Natural killer cell (primary cell): ENCODE measurements around the gene TBC1D22A. TPM values are rescaled to one million over a fixed set of nuclear protein-coding genes. Genes with fewer than 3 reads are reported as not detected.
A peak's percentile ranks its signal among the peaks of the same experiment; 100 is the strongest.

ENCODE experiments used
- ATAC-seq, 3 donors: fragments of 150-1000 bp in 2 of 3; fragments of 200-7000 bp in 1 of 3; cut with Tn5 transposase; 1 replicate in 1 of 3; 2 replicates in 2 of 3; pipeline ENCODE4 v1.10.0; 2021; ENCODE audit warnings: mild to moderate bottlenecking in 2 of 3, moderate library complexity in 2 of 3
- DNase-seq, 2 donors: peaks; one replicate each; pipeline versions ENCODE4 v3.0.0 to v3.0.0-alpha.2; 2013 to 2021; ENCODE audit warnings: mixed read lengths in 1 of 2
- H3K27ac ChIP-seq: one replicate; pipeline ENCODE4 v1.5.1; 2013; ENCODE audit warnings: mild to moderate bottlenecking, low read length
- H3K27me3 ChIP-seq: one replicate; pipeline ENCODE4 v1.6.1; 2013; ENCODE audit warnings: low read length; ENCODE audit not compliant: control insufficient read depth, insufficient read depth
- H3K36me3 ChIP-seq: one replicate; pipeline ENCODE4 v1.6.1; 2013; ENCODE audit warnings: low read length; ENCODE audit not compliant: control insufficient read depth, insufficient read depth
- H3K4me1 ChIP-seq: one replicate; pipeline ENCODE4 v1.6.1; 2013; ENCODE audit warnings: low read length; ENCODE audit not compliant: control insufficient read depth, insufficient read depth
- H3K4me3 ChIP-seq: one replicate; pipeline ENCODE4 v1.5.1; 2013; ENCODE audit warnings: low read length
- H3K9me3 ChIP-seq: one replicate; pipeline ENCODE4 v1.6.1; 2013; ENCODE audit warnings: low read length; ENCODE audit not compliant: control insufficient read depth, insufficient read depth
- H3K27ac Mint-ChIP-seq, 2 donors: one replicate each; pipeline ENCODE4 v1.8.0; 2022; ENCODE audit warnings: mild to moderate bottlenecking in 2 of 2, mixed read lengths in 2 of 2, moderate library complexity in 1 of 2
- H3K27me3 Mint-ChIP-seq, 2 donors: one replicate each; pipeline ENCODE4 v1.8.0; 2022; ENCODE audit warnings: low read depth in 2 of 2, mixed read lengths in 2 of 2
- H3K36me3 Mint-ChIP-seq: one replicate; pipeline ENCODE4 v1.8.0; 2022; ENCODE audit warnings: mixed read lengths
- H3K4me1 Mint-ChIP-seq, 2 donors: one replicate each; pipeline ENCODE4 v1.8.0; 2022; ENCODE audit warnings: mixed read lengths in 2 of 2
- H3K4me3 Mint-ChIP-seq: one replicate; pipeline ENCODE4 v1.8.0; 2022; ENCODE audit warnings: mild to moderate bottlenecking, moderate library complexity, mixed read lengths
- H3K9me3 Mint-ChIP-seq, 2 donors: one replicate each; pipeline ENCODE4 v1.8.0; 2022; ENCODE audit warnings: mixed read lengths in 2 of 2
- WGBS: methylation state at CpG from one replicate; pipeline ENCODE4 v1.1.7; 2013; ENCODE audit warnings: missing lambda C conversion rate; ENCODE audit not compliant: insufficient coverage; 5-methylcytosine and 5-hydroxymethylcytosine counted together
- intact Hi-C: fragments of 100-400 bp; cut with micrococcal nuclease; formaldehyde crosslinking; loops from one replicate; pipeline ENCODE4 v1.14.2; 2022
- total RNA-seq, 4 donors: library from RNA; stranded (reverse); fragments of 120-200 nt in 1 of 4; gene quantifications; one replicate each; pipeline versions ENCODE4 v1.2.3 to v1.2.4, GENCODE V29; 2013 to 2022
- TF ChIP-seq, protein P1 (sequence below): fragments of 200-600 bp; IDR thresholded peaks from one replicate; pipeline ENCODE4 v1.8.0; 2022; ENCODE audit warnings: antibody characterized with exemption

TBC1D22A gene
- total RNA-seq, 3 donors from 2014 or later (not counting 1 experiment from before 2014, with no cell fraction given), result 47.4 to 53.7 (median 53.2) TPM

DNA sequence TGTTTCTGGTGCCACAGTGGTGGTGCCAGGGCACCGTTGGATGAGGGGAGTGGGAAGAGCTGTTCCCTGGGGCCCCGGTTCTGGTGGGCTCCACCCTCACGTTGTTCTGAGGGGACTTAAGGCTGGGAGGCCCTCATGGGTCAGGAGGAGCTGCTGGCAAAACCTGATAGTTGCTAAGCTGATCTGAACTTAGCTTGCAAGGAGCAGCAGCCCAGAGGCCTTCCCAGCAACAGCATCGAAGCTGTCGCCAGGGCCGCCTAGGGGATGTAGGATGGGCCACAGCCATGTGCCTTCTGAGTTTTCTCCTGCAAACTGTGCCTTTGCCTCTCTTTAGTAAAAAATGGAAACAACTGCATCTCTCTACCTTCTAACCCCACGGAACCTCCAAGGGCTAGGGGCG lies 240.2 kb downstream of the TBC1D22A start:
- no peak for DNase-seq
- Mint-ChIP-seq H3K4me1 (peaks cover 5 to 11% of the 10 kb centered on the region in 2 donors), H3K9me3 (no peaks in the 10 kb centered on the region), H3K27me3 (no peaks in the 10 kb centered on the region), H3K27ac (no peak overlapping the region), H3K4me3 (no peak overlapping the region), H3K36me3 (no peaks in the 10 kb centered on the region)
- ATAC-seq, result no peak
- intact Hi-C loops, result no loop called here
- Histone ChIP-seq H3K9me3 (no peaks in the 10 kb centered on the region), H3K27me3 (no peaks in the 10 kb centered on the region), H3K27ac (no peak overlapping the region), H3K4me1 (no peaks in the 10 kb centered on the region), H3K36me3 (peaks cover 11% of the 10 kb centered on the region), H3K4me3 (no peak overlapping the region)
- TF ChIP-seq, protein P1, sequence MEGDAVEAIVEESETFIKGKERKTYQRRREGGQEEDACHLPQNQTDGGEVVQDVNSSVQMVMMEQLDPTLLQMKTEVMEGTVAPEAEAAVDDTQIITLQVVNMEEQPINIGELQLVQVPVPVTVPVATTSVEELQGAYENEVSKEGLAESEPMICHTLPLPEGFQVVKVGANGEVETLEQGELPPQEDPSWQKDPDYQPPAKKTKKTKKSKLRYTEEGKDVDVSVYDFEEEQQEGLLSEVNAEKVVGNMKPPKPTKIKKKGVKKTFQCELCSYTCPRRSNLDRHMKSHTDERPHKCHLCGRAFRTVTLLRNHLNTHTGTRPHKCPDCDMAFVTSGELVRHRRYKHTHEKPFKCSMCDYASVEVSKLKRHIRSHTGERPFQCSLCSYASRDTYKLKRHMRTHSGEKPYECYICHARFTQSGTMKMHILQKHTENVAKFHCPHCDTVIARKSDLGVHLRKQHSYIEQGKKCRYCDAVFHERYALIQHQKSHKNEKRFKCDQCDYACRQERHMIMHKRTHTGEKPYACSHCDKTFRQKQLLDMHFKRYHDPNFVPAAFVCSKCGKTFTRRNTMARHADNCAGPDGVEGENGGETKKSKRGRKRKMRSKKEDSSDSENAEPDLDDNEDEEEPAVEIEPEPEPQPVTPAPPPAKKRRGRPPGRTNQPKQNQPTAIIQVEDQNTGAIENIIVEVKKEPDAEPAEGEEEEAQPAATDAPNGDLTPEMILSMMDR, result no peak
- WGBS, result 95% methylated on average over 8 of the region's 8 CpGs

DNA sequence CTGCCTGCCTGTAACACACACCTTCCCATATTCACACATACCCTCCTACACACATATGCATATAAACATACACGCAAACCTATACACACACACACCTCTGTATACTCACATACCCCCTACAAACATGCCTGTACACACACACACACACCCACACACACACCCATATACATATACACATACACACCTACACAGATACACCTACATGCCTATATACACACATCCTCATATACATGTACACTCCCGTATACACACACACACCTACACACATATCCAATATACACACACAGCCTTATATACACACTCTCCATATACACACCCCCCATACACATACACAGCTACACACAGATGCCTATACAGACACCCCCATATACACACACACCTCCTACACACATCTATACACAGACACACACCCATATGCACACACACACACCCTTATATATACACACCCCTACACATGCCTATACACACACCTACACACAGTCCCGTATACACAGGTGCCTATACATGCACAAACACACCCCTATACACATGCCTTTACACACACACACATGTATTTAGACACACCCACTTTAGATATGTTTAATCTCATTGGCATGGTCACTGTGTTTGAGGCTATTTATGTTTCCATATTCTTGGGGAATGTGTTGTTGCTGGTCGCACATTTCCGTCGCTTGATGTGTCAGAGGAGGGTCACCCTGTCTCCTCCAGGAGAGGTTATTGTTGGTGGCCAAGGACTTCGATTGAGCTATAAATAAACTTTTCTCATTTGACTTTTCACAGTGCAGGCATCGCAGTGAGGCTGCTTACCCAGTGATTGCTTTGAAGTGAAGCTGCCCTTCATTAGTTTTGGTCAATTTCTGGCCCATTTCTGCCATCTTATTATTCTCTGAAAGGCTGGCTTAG lies 243.3 kb downstream of the TBC1D22A start:
- DNase-seq, result no peak
- ATAC-seq, result peak in 1 of 3 donors; percentile 38
- H3K27ac Mint-ChIP-seq, result no peak overlapping the region
- intact Hi-C loops, result no loop called here
- WGBS, result 98% methylated on average over 8 of the region's 8 CpGs
- no peak overlapping the region for H3K4me3 Mint-ChIP-seq
- H3K27me3 Mint-ChIP-seq, result no peaks in the 10 kb centered on the region
- TF ChIP-seq, protein P1, result no peak
- peaks cover 13% of the 10 kb centered on the region for H3K36me3 ChIP-seq
- no peaks in the 10 kb centered on the region for H3K27me3 ChIP-seq
- no peak overlapping the region for H3K4me3 ChIP-seq
- H3K9me3 Mint-ChIP-seq, result no peaks in the 10 kb centered on the region
- H3K36me3 Mint-ChIP-seq, result no peaks in the 10 kb centered on the region
- no peaks in the 10 kb centered on the region for H3K4me1 Mint-ChIP-seq
- H3K4me1 ChIP-seq, result no peaks in the 10 kb centered on the region
- no peaks in the 10 kb centered on the region for H3K9me3 ChIP-seq
- no peak overlapping the region for H3K27ac ChIP-seq

DNA sequence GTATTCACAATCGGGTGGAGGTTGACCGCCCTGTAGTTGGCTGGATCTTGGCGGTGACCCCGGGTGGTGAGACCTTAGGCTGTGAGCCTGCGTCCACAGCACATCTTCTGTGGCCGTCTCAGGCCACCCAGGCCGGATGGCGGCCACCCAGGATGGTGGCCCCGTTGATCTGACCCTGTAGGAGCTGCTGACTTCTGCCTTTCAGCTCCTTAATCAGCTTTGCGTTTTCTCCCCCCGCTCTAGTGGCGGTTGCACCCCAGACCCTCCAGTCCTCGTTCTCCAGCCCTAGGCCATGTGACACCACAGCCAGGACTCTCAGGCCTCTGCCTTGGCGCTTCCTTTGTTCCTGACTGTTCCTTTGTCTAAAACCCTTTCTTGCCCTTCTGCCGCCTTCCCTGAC lies 244.0 kb downstream of the TBC1D22A start:
- no peaks in the 10 kb centered on the region for H3K9me3 Mint-ChIP-seq

More for the DNA sequence above, 244.0 kb downstream of the TBC1D22A start:
- Mint-ChIP-seq H3K27me3 (no peaks in the 10 kb centered on the region), H3K27ac (no peak overlapping the region), H3K4me1 (peaks cover 0 to 5% of the 10 kb centered on the region in 2 donors), H3K4me3 (no peak overlapping the region), H3K36me3 (no peaks in the 10 kb centered on the region)
- ATAC-seq, result no peak
- no peak overlapping the region for H3K27ac ChIP-seq
- DNase-seq, result no peak
- intact Hi-C loops, result no loop called here
- TF ChIP-seq, protein P1, result no peak
- no peak overlapping the region for H3K4me3 ChIP-seq
- no peaks in the 10 kb centered on the region for H3K4me1 ChIP-seq
- peaks cover 13% of the 10 kb centered on the region for H3K36me3 ChIP-seq
- WGBS, result 90% methylated on average over 15 of the region's 15 CpGs
- H3K27me3 ChIP-seq, result no peaks in the 10 kb centered on the region
- H3K9me3 ChIP-seq, result no peaks in the 10 kb centered on the region
